ENCODE data around the gene GDI1.

- TF ChIP-seq CTCF (IDR thresholded peaks at IDR 0.05) (no peak), POLR2A (IDR thresholded peaks at IDR 0.05) (no peak)
These were observed 36.0 kb downstream of the GDI1 start for GRCh38 chrX:154472685-154473632.

Data from Peyer's patch (tissue), 4 donors.